ENCODE results near the gene CHAT. TPM values are rescaled to one million over a fixed set of nuclear protein-coding genes. Genes with fewer than 3 reads are reported as not detected.

Gene CHAT
- total and polyA plus RNA-seq, 2 of the 13 experiments (the other 11 are each of a cell fraction or from before 2014, with no cell fraction given) = not detected

- Histone ChIP-seq H3K4me3 (replicated peaks in 1 of 3; ENCODE audit: insufficient read depth in 1 of 3, low read depth in 2 of 3, low read length in 3 of 3) (no peak overlapping the region), H3K9ac (ENCODE audit: insufficient read depth, low read depth, low read length) (no peak overlapping the region), H3K4me2 (ENCODE audit: low read depth, low read length) (no peak overlapping the region), H2AFZ (ENCODE audit: low read length) (no peak overlapping the region), H3K9me3 (ENCODE audit: low read length) (no peaks in the 10 kb centered on the region), H3K27me3 (ENCODE audit: control insufficient read depth in 1 of 2, insufficient read depth in 2 of 2, low read length in 2 of 2) (peaks cover 0 to 20% of the 10 kb centered on the region in 2 experiments; a peak in 4 of 5 replicates), H4K20me1 (ENCODE audit: insufficient read depth, low read length) (no peaks in the 10 kb centered on the region), H3K4me1 (ENCODE audit: insufficient read depth, low read length) (no peaks in the 10 kb centered on the region), H3K27ac (ENCODE audit: extremely low read length, insufficient read depth, low read length) (no peak overlapping the region), H3K36me3 (replicated peaks in 1 of 2; ENCODE audit: control insufficient read depth in 1 of 2, insufficient read depth in 2 of 2, low read length in 2 of 2) (no peaks in the 10 kb centered on the region), H3K79me2 (ENCODE audit: insufficient read depth, low read length) (no peaks in the 10 kb centered on the region)
- ATAC-seq (no peak), FAIRE-seq (no peak), DNase-seq (ENCODE audit: low spot score) (no peak)
- in situ Hi-C loops (cut with HindIII; ENCODE audit: extremely low pct_ligation_motif_present, low pct_unique_long_range_greater_than_20kb) (no loop called here), intact Hi-C loops (cut with micrococcal nuclease; ENCODE audit: unreplicated experiment) (no loop called here)
- ChIA-PET CTCF (ENCODE audit: low intra/inter-chr PET ratio, low total read pairs) (no interaction called here), POLR2A (no interaction called here)
- BruUV-seq (replicated peaks) = no TSS peak
- WGBS (ENCODE audit: low lambda C conversion rate) = 41% methylated on average over 5 of the region's 5 CpGs
- TF ChIP-seq ZBTB40 (IDR thresholded peaks at IDR 0.05) (no peak), ZBTB40 (CRISPR knock-in tag; IDR thresholded peaks at IDR 0.05) (no peak), POGZ (CRISPR knock-in tag; IDR thresholded peaks at IDR 0.05) (no peak), SP1 (IDR thresholded peaks at IDR 0.05) (no peak), SP1 (CRISPR knock-in tag; IDR thresholded peaks at IDR 0.05) (no peak), NFE2L1 (CRISPR knock-in tag; IDR thresholded peaks at IDR 0.05; ENCODE audit: borderline replicate concordance) (no peak), HMG20B (CRISPR knock-in tag; conservative IDR thresholded peaks at IDR 0.05) (no peak), BRD4 (CRISPR knock-in tag; IDR thresholded peaks at IDR 0.05) (no peak), SATB2 (CRISPR knock-in tag; IDR thresholded peaks at IDR 0.05) (no peak), ZNF33B (CRISPR knock-in tag; IDR thresholded peaks at IDR 0.05) (no peak), KDM4B (CRISPR knock-in tag; IDR thresholded peaks at IDR 0.05) (no peak)
- TF ChIP-seq, protein P1, sequence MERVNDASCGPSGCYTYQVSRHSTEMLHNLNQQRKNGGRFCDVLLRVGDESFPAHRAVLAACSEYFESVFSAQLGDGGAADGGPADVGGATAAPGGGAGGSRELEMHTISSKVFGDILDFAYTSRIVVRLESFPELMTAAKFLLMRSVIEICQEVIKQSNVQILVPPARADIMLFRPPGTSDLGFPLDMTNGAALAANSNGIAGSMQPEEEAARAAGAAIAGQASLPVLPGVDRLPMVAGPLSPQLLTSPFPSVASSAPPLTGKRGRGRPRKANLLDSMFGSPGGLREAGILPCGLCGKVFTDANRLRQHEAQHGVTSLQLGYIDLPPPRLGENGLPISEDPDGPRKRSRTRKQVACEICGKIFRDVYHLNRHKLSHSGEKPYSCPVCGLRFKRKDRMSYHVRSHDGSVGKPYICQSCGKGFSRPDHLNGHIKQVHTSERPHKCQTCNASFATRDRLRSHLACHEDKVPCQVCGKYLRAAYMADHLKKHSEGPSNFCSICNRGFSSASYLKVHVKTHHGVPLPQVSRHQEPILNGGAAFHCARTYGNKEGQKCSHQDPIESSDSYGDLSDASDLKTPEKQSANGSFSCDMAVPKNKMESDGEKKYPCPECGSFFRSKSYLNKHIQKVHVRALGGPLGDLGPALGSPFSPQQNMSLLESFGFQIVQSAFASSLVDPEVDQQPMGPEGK (CRISPR knock-in tag; IDR thresholded peaks at IDR 0.05) = no peak
- TF ChIP-seq, protein P2, sequence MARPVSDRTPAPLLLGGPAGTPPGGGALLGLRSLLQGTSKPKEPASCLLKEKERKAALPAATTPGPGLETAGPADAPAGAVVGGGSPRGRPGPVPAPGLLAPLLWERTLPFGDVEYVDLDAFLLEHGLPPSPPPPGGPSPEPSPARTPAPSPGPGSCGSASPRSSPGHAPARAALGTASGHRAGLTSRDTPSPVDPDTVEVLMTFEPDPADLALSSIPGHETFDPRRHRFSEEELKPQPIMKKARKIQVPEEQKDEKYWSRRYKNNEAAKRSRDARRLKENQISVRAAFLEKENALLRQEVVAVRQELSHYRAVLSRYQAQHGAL (CRISPR knock-in tag; IDR thresholded peaks at IDR 0.05; ENCODE audit: not compliant biosample characterization) = no peak
- TF ChIP-seq, protein P3, sequence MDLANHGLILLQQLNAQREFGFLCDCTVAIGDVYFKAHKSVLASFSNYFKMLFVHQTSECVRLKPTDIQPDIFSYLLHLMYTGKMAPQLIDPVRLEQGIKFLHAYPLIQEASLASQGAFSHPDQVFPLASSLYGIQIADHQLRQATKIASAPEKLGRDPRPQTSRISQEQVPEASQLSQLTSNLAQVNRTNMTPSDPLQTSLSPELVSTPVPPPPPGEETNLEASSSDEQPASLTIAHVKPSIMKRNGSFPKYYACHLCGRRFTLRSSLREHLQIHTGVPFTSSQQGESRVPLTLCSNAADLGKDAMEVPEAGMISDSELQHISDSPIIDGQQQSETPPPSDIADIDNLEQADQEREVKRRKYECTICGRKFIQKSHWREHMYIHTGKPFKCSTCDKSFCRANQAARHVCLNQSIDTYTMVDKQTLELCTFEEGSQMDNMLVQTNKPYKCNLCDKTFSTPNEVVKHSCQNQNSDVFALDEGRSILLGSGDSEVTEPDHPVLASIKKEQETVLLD (CRISPR knock-in tag; IDR thresholded peaks at IDR 0.05; ENCODE audit: low read depth) = no peak
Measured at GRCh38 chr10:49666685-49667084, 52.8 kb downstream of the CHAT start.

All from HepG2 (cell line).